ENCODE measurements around the gene PHC3.

PHC3 gene

GRCh38 chr3:170180908-170181885, at the start of gene PHC3:
Gene PHC3, minus strand, starts transcription at chr3:170181733. Its CDS starts 18 bp downstream, at chr3:170181715.
- Histone ChIP-seq H3K4me1 (ENCODE audit: control insufficient read depth, insufficient read depth, low read length) (peaks cover 13% of the 10 kb centered on the region), H3K27me3 (ENCODE audit: control insufficient read depth, insufficient read depth, low read length) (no peaks in the 10 kb centered on the region), H3K9ac (ENCODE audit: low read depth, low read length) (peak within 1 kb of the TSS; percentile 93), H3K9me3 (ENCODE audit: control insufficient read depth, insufficient read depth, low read length) (no peaks in the 10 kb centered on the region), H3K27ac (ENCODE audit: low read depth, low read length) (peak within 1 kb of the TSS; percentile 76), H3K36me3 (ENCODE audit: control insufficient read depth, insufficient read depth, low read length) (peaks cover 28% of the 10 kb centered on the region), H3K4me3 (ENCODE audit: low read depth, low read length) (peak within 1 kb of the TSS; percentile 100)

DNA sequence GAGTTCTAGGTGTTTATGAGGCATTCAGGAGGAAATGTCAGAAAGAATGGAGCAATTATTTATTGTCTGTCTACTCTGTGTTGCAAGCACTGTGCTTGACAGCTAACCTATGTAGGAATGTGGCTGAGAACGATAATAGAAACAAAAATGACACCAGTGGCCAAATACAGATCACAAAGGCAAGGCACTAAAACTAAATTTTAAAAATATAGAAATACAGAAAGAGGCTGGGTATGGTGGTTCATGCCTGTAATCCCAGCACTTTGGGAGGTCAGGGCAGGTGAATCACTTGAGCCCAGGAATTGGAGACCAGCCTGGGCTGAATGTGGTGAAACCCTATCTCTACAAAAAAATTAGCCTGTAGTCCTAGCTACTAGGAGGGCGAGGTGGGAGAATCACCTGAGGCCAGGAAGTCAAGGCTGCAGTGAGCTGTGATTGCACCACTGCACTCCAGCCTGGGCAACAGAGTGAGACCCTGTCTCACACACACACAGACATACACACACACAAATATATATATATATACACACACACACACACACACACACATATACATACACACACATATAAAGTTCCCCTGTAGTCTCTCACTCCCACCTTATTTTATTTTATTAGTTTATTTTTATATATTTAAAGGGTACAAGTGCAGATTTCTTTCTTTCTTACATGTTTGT, 46.7 kb upstream of the PHC3 start:
- no peak overlapping the region for H3K27ac ChIP-seq (ENCODE audit: low read depth, low read length)
- no peak overlapping the region for H3K9ac ChIP-seq (ENCODE audit: low read depth, low read length)
- H3K4me1 ChIP-seq (ENCODE audit: control insufficient read depth, insufficient read depth, low read length) = peaks cover 27% of the 10 kb centered on the region
- no peaks in the 10 kb centered on the region for H3K9me3 ChIP-seq (ENCODE audit: control insufficient read depth, insufficient read depth, low read length)
- H3K27me3 ChIP-seq (ENCODE audit: control insufficient read depth, insufficient read depth, low read length) = no peaks in the 10 kb centered on the region
- H3K4me3 ChIP-seq (ENCODE audit: low read depth, low read length) = no peak overlapping the region
- H3K36me3 ChIP-seq (ENCODE audit: control insufficient read depth, insufficient read depth, low read length) = no peaks in the 10 kb centered on the region

- Histone ChIP-seq H3K36me3 (ENCODE audit: control insufficient read depth, insufficient read depth, low read length) (no peaks in the 10 kb centered on the region), H3K27me3 (ENCODE audit: control insufficient read depth, insufficient read depth, low read length) (no peaks in the 10 kb centered on the region), H3K4me3 (ENCODE audit: low read depth, low read length) (no peak overlapping the region), H3K9ac (ENCODE audit: low read depth, low read length) (no peak overlapping the region), H3K9me3 (ENCODE audit: control insufficient read depth, insufficient read depth, low read length) (no peaks in the 10 kb centered on the region), H3K27ac (ENCODE audit: low read depth, low read length) (no peak overlapping the region), H3K4me1 (ENCODE audit: control insufficient read depth, insufficient read depth, low read length) (peaks cover 27% of the 10 kb centered on the region)
These were observed 45.0 kb upstream of the PHC3 start for GRCh38 chr3:170226426-170226960.

- Histone ChIP-seq H3K9me3 (ENCODE audit: control insufficient read depth, insufficient read depth, low read length) (no peaks in the 10 kb centered on the region), H3K27me3 (ENCODE audit: control insufficient read depth, insufficient read depth, low read length) (no peaks in the 10 kb centered on the region), H3K36me3 (ENCODE audit: control insufficient read depth, insufficient read depth, low read length) (no peaks in the 10 kb centered on the region), H3K4me1 (ENCODE audit: control insufficient read depth, insufficient read depth, low read length) (peaks cover 27% of the 10 kb centered on the region), H3K4me3 (ENCODE audit: low read depth, low read length) (no peak overlapping the region), H3K9ac (ENCODE audit: low read depth, low read length) (no peak overlapping the region), H3K27ac (ENCODE audit: low read depth, low read length) (no peak overlapping the region)
These were observed 43.6 kb upstream of the PHC3 start for GRCh38 chr3:170225166-170225565.

- peak overlapping the region; percentile 90 for H3K27ac ChIP-seq (ENCODE audit: low read depth, low read length)
- peaks cover 24% of the 10 kb centered on the region for H3K4me1 ChIP-seq (ENCODE audit: control insufficient read depth, insufficient read depth, low read length)
- H3K36me3 ChIP-seq (ENCODE audit: control insufficient read depth, insufficient read depth, low read length) = no peaks in the 10 kb centered on the region
- no peaks in the 10 kb centered on the region for H3K9me3 ChIP-seq (ENCODE audit: control insufficient read depth, insufficient read depth, low read length)
- no peaks in the 10 kb centered on the region for H3K27me3 ChIP-seq (ENCODE audit: control insufficient read depth, insufficient read depth, low read length)
- H3K9ac ChIP-seq (ENCODE audit: low read depth, low read length) = peak overlapping the region; percentile 100
- H3K4me3 ChIP-seq (ENCODE audit: low read depth, low read length) = peak overlapping the region; percentile 99
These were observed 41.4 kb upstream of the PHC3 start for GRCh38 chr3:170222647-170223541.

- Histone ChIP-seq H3K4me1 (ENCODE audit: control insufficient read depth, insufficient read depth, low read length) (peaks cover 17% of the 10 kb centered on the region), H3K27ac (ENCODE audit: low read depth, low read length) (peak within 1 kb of the TSS; percentile 90), H3K4me3 (ENCODE audit: low read depth, low read length) (peak within 1 kb of the TSS; percentile 99), H3K27me3 (ENCODE audit: control insufficient read depth, insufficient read depth, low read length) (no peaks in the 10 kb centered on the region), H3K36me3 (ENCODE audit: control insufficient read depth, insufficient read depth, low read length) (no peaks in the 10 kb centered on the region), H3K9me3 (ENCODE audit: control insufficient read depth, insufficient read depth, low read length) (no peaks in the 10 kb centered on the region), H3K9ac (ENCODE audit: low read depth, low read length) (peak within 1 kb of the TSS; percentile 100)
These were observed 40.6 kb upstream of the PHC3 start, which contains the start of gene PRKCI for GRCh38 chr3:170221924-170222646. Gene PRKCI, plus strand, starts transcription at chr3:170222424. Its CDS starts 246 bp downstream, at chr3:170222670.

GRCh38 chr3:170220871-170221270, 39.3 kb upstream of the PHC3 start:
- H3K27ac ChIP-seq (ENCODE audit: low read depth, low read length) = no peak overlapping the region
- H3K4me1 ChIP-seq (ENCODE audit: control insufficient read depth, insufficient read depth, low read length) = peaks cover 5% of the 10 kb centered on the region; the same call in 1 of the 2 replicates
- no peaks in the 10 kb centered on the region for H3K36me3 ChIP-seq (ENCODE audit: control insufficient read depth, insufficient read depth, low read length)

GRCh38 chr3:170219850-170220249, 38.3 kb upstream of the PHC3 start:
- Histone ChIP-seq H3K36me3 (ENCODE audit: control insufficient read depth, insufficient read depth, low read length) (no peaks in the 10 kb centered on the region), H3K4me1 (ENCODE audit: control insufficient read depth, insufficient read depth, low read length) (no peaks in the 10 kb centered on the region; the same call in 1 of the 2 replicates), H3K9me3 (ENCODE audit: control insufficient read depth, insufficient read depth, low read length) (no peaks in the 10 kb centered on the region), H3K27me3 (ENCODE audit: control insufficient read depth, insufficient read depth, low read length) (no peaks in the 10 kb centered on the region), H3K4me3 (ENCODE audit: low read depth, low read length) (no peak overlapping the region), H3K9ac (ENCODE audit: low read depth, low read length) (no peak overlapping the region), H3K27ac (ENCODE audit: low read depth, low read length) (no peak overlapping the region)

More at GRCh38 chr3:170220871-170221270, 39.3 kb upstream of the PHC3 start:
- H3K4me3 ChIP-seq (ENCODE audit: low read depth, low read length) = no peak overlapping the region
- no peaks in the 10 kb centered on the region for H3K27me3 ChIP-seq (ENCODE audit: control insufficient read depth, insufficient read depth, low read length)
- no peak overlapping the region for H3K9ac ChIP-seq (ENCODE audit: low read depth, low read length)
- H3K9me3 ChIP-seq (ENCODE audit: control insufficient read depth, insufficient read depth, low read length) = no peaks in the 10 kb centered on the region

DNA sequence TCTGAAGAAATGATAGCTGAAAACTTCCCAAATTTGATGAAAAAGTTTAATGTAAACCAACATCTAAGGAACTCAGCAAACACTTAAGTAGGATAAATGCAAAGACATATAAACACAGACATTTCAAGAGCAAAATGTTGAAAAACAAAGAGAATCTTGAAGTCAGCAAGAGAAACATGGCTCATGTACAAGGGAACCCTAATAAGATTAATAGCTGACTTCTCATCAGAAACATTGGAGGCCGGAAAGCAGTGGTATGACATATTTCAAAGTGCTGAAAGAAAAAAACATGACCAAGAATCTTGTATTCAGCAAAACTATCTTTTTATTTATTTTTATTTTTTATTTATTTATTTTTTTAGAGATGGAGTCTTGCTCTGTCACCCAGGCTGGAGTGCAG, 30.1 kb upstream of the PHC3 start:
- Histone ChIP-seq H3K9me3 (ENCODE audit: control insufficient read depth, insufficient read depth, low read length) (no peaks in the 10 kb centered on the region), H3K9ac (ENCODE audit: low read depth, low read length) (no peak overlapping the region), H3K4me3 (ENCODE audit: low read depth, low read length) (no peak overlapping the region), H3K4me1 (ENCODE audit: control insufficient read depth, insufficient read depth, low read length) (no peaks in the 10 kb centered on the region), H3K27ac (ENCODE audit: low read depth, low read length) (no peak overlapping the region), H3K36me3 (ENCODE audit: control insufficient read depth, insufficient read depth, low read length) (no peaks in the 10 kb centered on the region), H3K27me3 (ENCODE audit: control insufficient read depth, insufficient read depth, low read length) (no peaks in the 10 kb centered on the region)

- H3K4me3 ChIP-seq (ENCODE audit: low read depth, low read length) = no peak overlapping the region
- no peaks in the 10 kb centered on the region for H3K36me3 ChIP-seq (ENCODE audit: control insufficient read depth, insufficient read depth, low read length)
- H3K9me3 ChIP-seq (ENCODE audit: control insufficient read depth, insufficient read depth, low read length) = no peaks in the 10 kb centered on the region
- no peak overlapping the region for H3K27ac ChIP-seq (ENCODE audit: low read depth, low read length)
- H3K27me3 ChIP-seq (ENCODE audit: control insufficient read depth, insufficient read depth, low read length) = no peaks in the 10 kb centered on the region
- no peaks in the 10 kb centered on the region; the same call in 1 of the 2 replicates for H3K4me1 ChIP-seq (ENCODE audit: control insufficient read depth, insufficient read depth, low read length)
- H3K9ac ChIP-seq (ENCODE audit: low read depth, low read length) = no peak overlapping the region
These were observed 26.2 kb upstream of the PHC3 start for GRCh38 chr3:170207717-170208116.

All from HUES48 (cell line).